Measurements from ENCODE around the gene STXBP4.

STXBP4 gene

GRCh38 chr17:54968262-54968987 is at the start of gene STXBP4, which contains the start of gene COX11:
TSS of gene STXBP4 (plus strand) at chr17:54968765. CDS start at chr17:54986220, 17,455 bp downstream.
TSS of gene COX11 (minus strand) at chr17:54968654. CDS start at chr17:54968646, 8 bp downstream.
- 0 out of 2 replicates have a peak, but pooled peaks cover 7% of the 10 kb centered on the region for H3K36me3 ChIP-seq (ENCODE audit: insufficient read depth)
- H3K4me1 ChIP-seq (ENCODE audit: low read depth, poor library complexity, severe bottlenecking): peaks cover 24% of the 10 kb centered on the region
- H3K27me3 ChIP-seq (ENCODE audit: insufficient read depth, low read depth): no peaks in the 10 kb centered on the region
- peak within 1 kb of the TSS; percentile 97 for H2AFZ ChIP-seq (ENCODE audit: low read depth)
- H4K20me1 ChIP-seq (ENCODE audit: insufficient read depth): no peaks in the 10 kb centered on the region
- TF ChIP-seq CTCF (conservative IDR thresholded peaks at IDR 0.05; ENCODE audit: low read depth, low read length): peak; percentile 49
- no peak within 1 kb of the TSS for H3K4me3 ChIP-seq (IDR thresholded peaks at IDR 0.05; ENCODE audit: insufficient read depth, low read depth, low read length)
- peaks cover 44% of the 10 kb centered on the region for H3K79me2 ChIP-seq (ENCODE audit: insufficient read depth, low read depth)
- H3K4me2 ChIP-seq: peak within 1 kb of the TSS; percentile 76
- H3K9ac ChIP-seq: peak within 1 kb of the TSS; percentile 83
- H3K27ac ChIP-seq: peak within 1 kb of the TSS; percentile 72

GRCh38 chr17:54919425-54919824 is 49.1 kb upstream of the STXBP4 start:
- H2AFZ ChIP-seq (ENCODE audit: low read depth): no peak overlapping the region
- no peaks in the 10 kb centered on the region for H4K20me1 ChIP-seq (ENCODE audit: insufficient read depth)
- H3K36me3 ChIP-seq (ENCODE audit: insufficient read depth): no peaks in the 10 kb centered on the region
- H3K4me1 ChIP-seq (ENCODE audit: low read depth, poor library complexity, severe bottlenecking): no peaks in the 10 kb centered on the region
- H3K4me3 ChIP-seq (IDR thresholded peaks at IDR 0.05; ENCODE audit: insufficient read depth, low read depth, low read length): no peak overlapping the region
- no peak overlapping the region for H3K9ac ChIP-seq
- H3K79me2 ChIP-seq (ENCODE audit: insufficient read depth, low read depth): no peaks in the 10 kb centered on the region
- no peaks in the 10 kb centered on the region for H3K27me3 ChIP-seq (ENCODE audit: insufficient read depth, low read depth)
- no peak overlapping the region for H3K4me2 ChIP-seq
- no peak for TF ChIP-seq CTCF (conservative IDR thresholded peaks at IDR 0.05; ENCODE audit: low read depth, low read length)
- no peak overlapping the region for H3K27ac ChIP-seq

- H3K4me1 ChIP-seq (ENCODE audit: low read depth, poor library complexity, severe bottlenecking): no peaks in the 10 kb centered on the region
- no peaks in the 10 kb centered on the region for H3K79me2 ChIP-seq (ENCODE audit: insufficient read depth, low read depth)
- no peak overlapping the region for H3K9ac ChIP-seq
- H2AFZ ChIP-seq (ENCODE audit: low read depth): no peak overlapping the region
- no peaks in the 10 kb centered on the region for H3K36me3 ChIP-seq (ENCODE audit: insufficient read depth)
- TF ChIP-seq CTCF (conservative IDR thresholded peaks at IDR 0.05; ENCODE audit: low read depth, low read length): no peak
- no peaks in the 10 kb centered on the region for H3K27me3 ChIP-seq (ENCODE audit: insufficient read depth, low read depth)
- no peaks in the 10 kb centered on the region for H4K20me1 ChIP-seq (ENCODE audit: insufficient read depth)
- H3K4me3 ChIP-seq (IDR thresholded peaks at IDR 0.05; ENCODE audit: insufficient read depth, low read depth, low read length): no peak overlapping the region
- no peak overlapping the region for H3K4me2 ChIP-seq
- H3K27ac ChIP-seq: no peak overlapping the region
Measured at GRCh38 chr17:54920819-54921218, 47.7 kb upstream of the STXBP4 start.

- no peaks in the 10 kb centered on the region for H3K79me2 ChIP-seq (ENCODE audit: insufficient read depth, low read depth)
- H3K9ac ChIP-seq: no peak overlapping the region
- no peak for TF ChIP-seq CTCF (conservative IDR thresholded peaks at IDR 0.05; ENCODE audit: low read depth, low read length)
- no peak overlapping the region for H3K4me3 ChIP-seq (IDR thresholded peaks at IDR 0.05; ENCODE audit: insufficient read depth, low read depth, low read length)
- H3K4me2 ChIP-seq: no peak overlapping the region
- no peak overlapping the region for H3K27ac ChIP-seq
- no peaks in the 10 kb centered on the region for H3K4me1 ChIP-seq (ENCODE audit: low read depth, poor library complexity, severe bottlenecking)
- H2AFZ ChIP-seq (ENCODE audit: low read depth): no peak overlapping the region
- H3K27me3 ChIP-seq (ENCODE audit: insufficient read depth, low read depth): no peaks in the 10 kb centered on the region
- H3K36me3 ChIP-seq (ENCODE audit: insufficient read depth): no peaks in the 10 kb centered on the region
- no peaks in the 10 kb centered on the region for H4K20me1 ChIP-seq (ENCODE audit: insufficient read depth)
Measured at GRCh38 chr17:54924405-54924804, 44.2 kb upstream of the STXBP4 start.

Measured in KMS-11 (cell line).